Tibial nerve (tissue), 3 donors: Measurements from ENCODE around the gene CACNA1I.
"Not testable (repeated sequence)": the region's sequence is repeated elsewhere in the genome, so short reads cannot be mapped to it uniquely, and the experiment has no call there.

Experiments
- CTCF ChIP-seq, 5 experiments: fragments of 200-600 bp in 3 of 5; fragments of 450-650 bp in 2 of 5; sonication (generic) in 3 of 5; IDR thresholded peaks; one replicate each; pipeline ENCODE4 v1.5.1; 2016 to 2019; ENCODE audit warnings: antibody characterized with exemption in 5 of 5, mild to moderate bottlenecking in 3 of 5, moderate library complexity in 2 of 5
- POLR2A ChIP-seq, 2 donors: fragments of 450-650 bp; IDR thresholded peaks; one replicate each; pipeline ENCODE4 v1.6.1; 2017; ENCODE audit warnings: antibody characterized with exemption in 2 of 2, mild to moderate bottlenecking in 2 of 2, moderate library complexity in 2 of 2

- not testable (repeated sequence) for TF ChIP-seq CTCF, POLR2A (IDR thresholded peaks at IDR 0.05)
Measured at GRCh38 chr22:39522091-39522490, 48.5 kb upstream of the CACNA1I start.
